Islet of Langerhans (tissue), 1 donor: ENCODE measurements around the gene ABCD4.
"Not testable (repeated sequence)": the region's sequence is repeated elsewhere in the genome, so short reads cannot be mapped to it uniquely, and the experiment has no call there.

Source experiments
- FAIRE-seq: peaks from one replicate; lab custom pipeline; 2011; peaks lifted over from hg19 to GRCh38; lab: Jason Lieb, UNC

Gene ABCD4

DNA sequence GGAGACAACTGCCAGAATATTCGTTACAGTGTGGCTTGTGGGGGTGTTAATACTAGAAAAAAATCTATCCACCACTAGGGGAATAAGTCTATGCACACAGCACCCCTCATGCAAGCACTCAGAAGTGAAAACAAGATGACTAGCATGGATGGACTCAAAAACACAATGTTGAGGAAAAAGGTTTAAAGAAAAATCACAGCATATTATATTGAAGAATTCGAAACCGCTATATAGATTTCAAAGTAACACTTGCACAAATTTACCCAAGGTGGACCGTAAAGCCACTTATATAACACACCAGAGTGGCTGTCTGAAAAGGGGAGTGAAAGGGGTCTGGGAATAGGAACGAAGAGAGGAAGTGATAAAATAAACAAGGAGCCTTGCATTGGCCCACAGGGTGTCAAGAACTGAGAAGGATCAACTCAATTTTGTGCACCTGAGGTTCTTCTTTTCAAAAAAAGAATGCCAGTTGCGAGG lies 544 bp downstream of the ABCD4 start:
- no peak for FAIRE-seq

DNA sequence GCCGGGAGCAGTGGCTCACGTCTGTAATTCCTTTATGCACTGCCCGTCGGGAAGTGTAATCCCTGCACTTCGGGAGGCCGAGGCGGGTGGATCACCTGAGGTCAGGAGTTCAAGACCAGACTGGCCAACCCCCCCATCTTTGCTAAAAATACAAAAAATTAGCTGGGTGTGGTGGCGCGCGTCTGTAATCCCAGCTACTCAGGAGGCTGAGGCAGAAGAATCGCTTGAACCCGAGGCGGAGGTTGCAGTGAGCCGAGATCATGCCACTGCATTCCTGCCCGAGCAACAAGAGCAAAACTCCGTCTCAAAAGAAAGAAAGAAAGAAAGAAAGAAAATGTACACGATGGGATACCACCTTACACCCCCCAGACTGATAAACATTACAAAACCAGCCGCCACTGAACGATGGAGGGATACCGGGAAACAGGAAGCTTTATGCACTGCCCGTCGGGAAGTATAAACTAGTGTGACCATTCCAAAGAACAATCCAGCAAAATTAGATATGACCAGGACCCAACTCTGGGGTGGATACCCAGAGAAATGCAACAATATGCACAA lies 1.1 kb downstream of the ABCD4 start:
- no peak for FAIRE-seq

DNA sequence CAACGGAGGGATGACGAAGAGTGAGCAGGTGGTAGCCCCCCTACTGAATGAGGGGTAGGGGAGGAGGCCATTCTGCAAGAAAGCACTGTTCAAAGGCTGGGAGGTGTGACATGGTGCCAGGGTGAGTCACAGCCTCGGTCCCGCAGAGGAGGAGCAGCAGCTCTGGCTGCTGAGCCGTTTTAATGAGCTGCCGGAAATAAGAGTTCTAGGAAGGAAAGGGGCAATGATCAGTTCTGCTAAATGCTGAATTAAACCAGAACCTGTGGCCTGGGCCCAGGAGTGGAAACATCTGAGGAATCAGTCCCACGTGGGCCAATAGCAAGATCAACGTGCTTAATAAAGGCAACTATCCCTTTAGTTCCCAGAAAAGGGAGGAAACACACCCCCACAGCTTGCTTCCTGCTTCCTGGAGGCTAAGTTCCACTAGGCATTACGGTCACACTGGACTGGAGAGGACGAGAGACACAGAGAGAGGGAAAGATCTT lies 3.6 kb downstream of the ABCD4 start:
- FAIRE-seq = no peak

DNA sequence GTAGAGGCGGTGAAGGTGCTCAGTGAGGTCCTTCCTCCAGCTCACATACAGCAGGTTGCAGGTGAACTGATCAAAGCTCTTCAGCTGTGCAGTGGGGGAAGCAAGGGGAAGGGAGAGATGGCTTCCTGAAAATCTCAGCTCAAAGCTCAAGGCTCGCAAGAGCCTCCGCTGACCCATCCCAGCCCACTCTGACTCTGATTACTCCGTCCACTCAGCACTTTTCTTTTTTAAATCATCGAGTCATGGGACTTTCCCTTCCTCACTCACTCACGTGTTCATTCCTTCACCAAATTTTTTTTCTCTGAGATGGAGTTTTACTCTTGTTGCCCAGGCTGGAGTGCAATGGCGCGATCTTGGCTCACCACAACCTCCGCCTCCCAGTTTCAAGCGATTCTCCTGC lies 4.7 kb downstream of the ABCD4 start:
- no peak for FAIRE-seq

DNA sequence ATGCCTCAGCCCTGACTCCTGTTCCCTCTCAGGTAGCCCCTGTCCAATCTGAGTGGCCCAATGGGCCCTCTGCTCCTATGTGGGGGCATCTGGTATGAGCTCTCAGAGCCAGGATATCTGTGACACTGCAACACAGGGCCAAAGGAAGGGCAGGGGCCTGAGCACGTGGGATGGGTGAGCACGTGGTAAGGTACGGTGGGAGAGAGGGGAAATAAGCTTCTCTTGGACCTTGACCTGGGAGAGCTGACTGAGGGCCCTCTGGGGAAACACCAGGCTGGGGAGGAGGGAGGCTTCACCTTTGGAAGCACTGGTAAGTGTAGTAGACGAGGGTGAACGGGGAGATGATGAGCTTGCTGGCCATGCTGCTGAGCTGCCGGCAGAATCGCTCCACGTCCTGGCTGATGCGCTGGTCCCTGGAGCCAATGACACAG lies 6.7 kb downstream of the ABCD4 start:
- FAIRE-seq = no peak

DNA sequence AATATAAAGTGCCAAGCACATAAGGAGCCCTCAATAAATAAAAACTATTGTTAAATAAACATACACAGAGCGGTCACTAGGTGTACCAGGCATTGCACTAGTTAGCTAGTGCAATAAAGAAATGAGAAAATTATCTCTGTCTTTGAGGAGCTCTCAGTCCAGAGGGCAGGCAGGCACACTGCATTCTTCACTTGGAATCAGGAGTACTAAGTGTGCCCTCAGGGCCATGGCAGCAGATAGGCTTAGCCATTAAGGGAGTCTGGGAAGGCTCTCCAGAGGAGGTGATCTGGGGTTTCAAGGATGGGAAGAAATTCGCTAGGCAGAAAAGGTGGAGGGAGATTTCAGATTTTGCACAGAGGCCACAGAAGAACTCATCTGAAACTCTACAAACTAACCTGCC lies 9.1 kb downstream of the ABCD4 start:
- no peak for FAIRE-seq

DNA sequence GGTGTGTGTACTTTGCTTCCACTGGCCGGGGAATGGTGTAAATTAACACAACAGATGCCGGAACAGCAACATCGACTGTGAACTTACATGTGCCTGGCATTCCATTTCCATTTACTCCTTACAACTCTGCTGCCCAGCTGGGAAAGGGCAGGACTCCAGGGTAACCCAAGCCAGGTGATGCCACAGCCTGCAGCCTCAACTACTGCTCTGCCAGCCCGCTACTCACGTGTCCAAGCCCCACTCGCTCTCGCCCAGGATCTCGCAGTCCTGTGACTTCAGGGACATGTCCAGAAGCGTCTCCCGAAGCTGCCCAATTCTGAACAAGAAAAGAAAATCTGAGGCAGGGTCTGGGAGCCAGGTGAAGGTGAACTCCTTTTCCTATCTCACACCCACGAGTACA lies 10.7 kb downstream of the ABCD4 start:
- no peak for FAIRE-seq

DNA sequence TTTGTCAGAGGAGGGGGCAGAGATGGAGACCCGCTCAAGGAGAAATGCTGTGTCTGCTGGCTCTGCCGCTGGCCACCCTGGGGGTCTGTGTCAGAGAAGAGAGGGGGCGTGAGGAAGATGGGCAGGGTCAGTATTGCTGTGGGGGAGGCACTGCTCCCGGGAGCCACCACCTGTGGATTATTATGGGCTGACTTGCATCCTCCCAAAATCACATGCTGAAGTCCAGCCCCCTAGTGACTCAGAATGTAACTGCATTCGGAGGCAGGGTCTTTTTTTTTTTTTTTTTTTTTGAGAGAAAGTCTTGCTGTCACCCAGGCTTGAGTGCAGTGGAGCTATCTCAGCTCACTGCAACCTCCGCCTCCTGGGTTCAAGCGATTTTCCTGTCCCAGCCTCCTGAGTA lies 12.3 kb downstream of the ABCD4 start:
- no peak for FAIRE-seq

DNA sequence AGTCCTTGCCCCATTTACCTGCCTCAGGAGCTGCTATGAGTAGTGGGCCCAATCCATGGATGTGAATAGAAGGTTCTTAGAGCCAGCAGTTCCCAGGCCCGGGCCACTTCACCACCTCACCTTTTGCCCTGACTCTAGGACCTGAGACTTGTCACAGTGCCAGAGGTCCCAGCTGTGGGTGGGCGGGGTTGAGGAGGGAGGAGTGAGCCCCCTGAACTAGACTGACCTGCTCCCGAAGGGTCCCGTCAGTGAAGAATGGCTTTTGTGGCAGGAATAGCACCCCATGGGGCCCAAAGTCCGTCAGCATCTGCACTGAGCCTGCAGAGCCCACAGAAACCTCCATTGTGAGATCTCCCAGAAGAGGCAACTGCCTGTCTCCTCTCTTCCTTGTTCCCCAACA lies 12.9 kb downstream of the ABCD4 start:
- FAIRE-seq = no peak

DNA sequence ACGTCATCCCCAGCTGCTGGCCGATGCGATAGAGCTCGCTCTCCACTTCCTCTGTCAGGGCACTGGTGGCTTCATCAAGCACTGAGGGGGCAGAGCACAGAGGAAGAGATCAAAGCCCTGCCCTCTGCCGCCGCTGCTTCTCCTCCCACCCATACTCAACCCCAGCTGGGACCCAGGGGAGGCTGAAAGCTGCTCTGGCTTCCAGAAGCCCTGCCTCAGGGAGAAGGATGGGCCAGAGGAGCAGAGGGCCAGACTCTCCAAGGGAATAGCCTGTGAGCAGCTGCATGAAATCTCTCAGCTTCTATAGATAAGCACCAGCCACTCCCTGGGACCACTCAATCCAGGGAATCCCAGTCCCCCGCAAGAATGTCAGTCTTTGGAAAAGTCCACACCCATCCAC lies 16.0 kb downstream of the ABCD4 start:
- FAIRE-seq = no peak

DNA sequence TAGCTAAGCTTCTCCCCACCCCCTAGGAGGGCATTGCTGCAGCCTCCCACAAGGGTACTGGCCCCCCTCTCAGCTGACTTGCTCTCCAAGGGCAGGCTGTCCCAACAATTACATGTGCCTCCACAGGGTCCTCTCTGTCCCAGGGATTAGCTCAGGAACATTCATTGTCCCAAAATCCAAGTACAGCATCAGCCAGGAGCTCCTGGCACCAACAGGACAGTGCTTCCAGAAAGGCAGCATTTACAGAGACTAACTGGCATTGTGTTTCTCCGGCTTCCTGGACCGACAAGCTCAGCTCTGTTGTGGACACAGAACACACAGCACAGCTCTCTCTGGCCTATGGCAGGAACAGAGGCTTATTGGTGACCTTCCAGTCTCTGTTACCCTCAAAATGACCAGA lies 21.7 kb downstream of the ABCD4 start:
- no peak for FAIRE-seq

DNA sequence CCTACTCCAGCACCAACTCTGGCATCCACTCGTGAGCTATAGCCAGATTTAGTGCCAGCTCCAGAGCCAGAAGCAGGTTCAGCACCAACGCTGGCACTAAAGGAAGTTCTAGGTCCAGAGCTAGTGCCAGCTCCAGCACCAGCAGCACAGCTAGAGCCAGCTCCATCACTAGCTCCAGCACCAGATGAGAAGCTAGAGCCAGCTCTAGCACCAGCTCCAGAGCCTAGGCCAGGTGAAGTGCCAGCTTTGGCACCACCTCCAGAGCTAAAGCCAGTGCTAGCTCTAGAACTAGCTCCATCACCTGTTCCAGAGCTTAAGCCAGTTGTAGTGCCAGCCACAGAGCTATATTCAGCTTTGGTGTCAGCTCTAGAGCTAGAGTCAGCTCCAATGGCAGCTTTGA lies 24.7 kb downstream of the ABCD4 start:
- no peak for FAIRE-seq

DNA sequence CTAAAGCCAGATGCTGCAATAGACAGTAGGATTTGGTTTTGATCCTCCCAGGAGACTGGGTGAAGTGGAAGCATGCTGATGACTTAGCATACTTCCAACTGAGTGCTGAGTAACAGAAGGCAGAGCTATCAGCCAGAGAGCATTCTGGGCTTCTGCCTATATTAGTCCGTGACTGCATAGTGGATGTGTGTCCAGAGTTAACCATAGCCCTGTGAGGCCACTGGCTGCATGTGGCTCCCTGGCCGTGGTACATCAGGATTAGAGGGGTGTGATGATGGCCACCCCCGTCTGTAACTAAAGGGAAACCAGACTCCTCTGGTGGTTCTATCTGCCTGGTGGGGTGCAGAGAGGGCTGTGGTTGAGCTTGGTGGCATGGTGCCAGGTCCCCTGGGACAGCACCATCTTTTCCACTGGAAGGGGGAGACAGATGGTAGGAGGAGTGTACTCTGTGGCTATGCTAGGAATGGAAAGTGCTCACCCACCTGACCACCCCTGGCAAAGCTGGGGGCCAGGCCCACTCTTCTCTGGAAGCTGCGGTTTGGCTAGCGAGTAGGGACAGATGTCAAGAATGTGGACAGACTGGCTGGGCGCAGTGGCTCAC lies 27.4 kb downstream of the ABCD4 start:
- no peak for FAIRE-seq

DNA sequence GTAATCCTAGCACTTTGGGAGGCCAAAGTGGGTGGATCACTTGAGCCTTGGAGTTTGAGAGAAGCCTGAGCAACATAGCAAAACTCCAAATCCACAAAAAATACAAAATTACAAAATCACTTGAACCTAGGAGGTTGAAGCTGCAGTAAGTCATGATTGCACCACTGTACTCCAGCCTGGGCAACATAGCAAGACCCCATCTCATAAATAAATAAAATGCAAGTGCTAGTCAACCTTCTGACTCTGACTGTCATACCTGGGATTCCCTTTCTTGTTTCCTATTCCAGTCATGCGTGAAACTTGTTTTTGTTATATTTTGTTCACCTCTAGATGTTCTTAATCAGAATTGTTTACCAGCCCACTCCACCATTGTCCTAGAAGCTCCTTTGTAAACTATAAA lies 31.4 kb downstream of the ABCD4 start:
- no peak for FAIRE-seq

DNA sequence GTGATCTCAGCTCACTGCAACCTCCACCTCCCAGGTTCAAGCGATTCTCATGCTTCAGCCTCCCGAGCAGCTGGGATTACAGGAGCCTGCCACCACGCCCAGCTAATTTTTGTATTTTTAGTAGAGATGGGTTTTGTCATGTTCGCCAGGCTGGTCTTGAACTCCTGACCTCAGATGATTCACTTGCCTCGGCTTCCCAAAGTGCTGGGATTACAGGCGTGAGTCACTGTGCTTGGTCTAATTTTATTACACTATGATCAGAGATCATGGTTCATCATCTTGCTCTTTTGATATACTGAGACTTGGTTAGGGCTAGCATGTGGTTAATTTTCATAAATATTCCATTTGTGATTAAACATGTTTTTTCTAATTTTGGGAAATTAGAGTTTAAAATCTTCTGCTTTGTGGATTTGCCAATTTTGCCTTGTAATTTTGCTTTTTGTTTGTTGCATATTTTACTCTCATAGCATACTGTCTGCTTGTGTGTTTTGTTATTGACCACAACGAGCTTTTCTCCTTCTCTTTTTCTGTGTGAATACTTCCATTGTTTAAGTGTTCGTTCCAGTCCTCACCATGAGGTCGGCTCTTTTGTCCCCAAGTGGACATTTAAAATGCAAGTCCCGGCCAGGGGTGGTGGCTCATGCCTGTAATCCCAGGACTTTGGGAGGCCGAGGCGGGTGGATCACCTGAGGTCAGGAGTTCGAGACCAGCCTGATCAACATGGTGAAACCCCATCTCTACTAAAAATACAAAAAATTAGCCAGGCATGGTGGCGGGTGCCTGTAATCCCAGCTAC lies 32.2 kb downstream of the ABCD4 start:
- FAIRE-seq = not testable (repeated sequence)

DNA sequence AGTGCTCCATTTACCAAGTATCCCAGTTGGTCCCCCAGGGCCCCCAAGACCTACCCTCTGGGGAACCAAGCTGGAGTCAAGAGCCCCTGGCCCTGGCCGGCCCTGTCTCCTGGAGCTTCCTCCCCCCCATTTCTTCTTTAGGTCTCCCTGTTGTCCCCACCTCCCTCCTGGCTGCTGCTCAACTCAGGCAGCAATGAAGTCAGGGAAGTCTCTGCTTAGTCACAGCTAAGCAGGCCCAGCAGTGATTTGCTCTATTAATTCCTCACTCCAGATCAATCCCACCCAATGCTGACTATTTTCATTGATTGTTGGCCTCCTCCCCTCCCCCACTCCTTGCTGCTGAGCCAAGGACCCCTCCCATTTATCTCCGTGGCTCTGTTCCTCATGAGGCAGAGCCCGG lies 35.1 kb downstream of the ABCD4 start:
- no peak for FAIRE-seq

DNA sequence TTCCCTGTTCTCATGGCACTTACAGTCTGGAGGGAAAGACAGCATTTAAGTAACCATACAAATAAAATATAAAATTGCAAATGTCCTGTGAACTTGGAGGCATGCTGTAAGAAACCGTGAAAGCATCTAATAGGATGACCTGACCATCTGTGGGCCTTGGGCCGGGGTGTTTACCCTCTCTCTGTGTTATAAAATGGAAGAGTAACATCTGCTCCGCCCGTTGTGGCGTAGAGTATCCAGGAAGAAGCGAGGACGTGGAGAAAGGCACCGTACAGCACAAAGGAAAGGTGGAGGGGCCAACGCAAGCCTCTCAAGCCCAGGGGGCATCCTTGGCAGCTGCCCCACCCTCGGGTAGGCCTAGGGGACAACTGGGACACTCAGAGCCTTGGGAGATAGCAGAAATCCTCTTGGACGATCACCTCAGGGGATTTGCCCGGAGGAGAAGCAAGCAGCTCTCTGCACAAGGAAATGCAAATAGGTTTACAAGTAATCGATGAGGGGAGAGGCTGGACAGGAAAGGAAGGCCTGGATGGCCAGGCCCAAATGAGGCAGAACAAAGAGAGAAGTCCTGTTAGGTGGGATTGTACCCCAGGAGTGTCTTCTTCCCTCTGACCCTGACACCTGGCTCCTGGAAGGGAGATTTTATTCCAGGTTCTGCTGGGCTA lies 37.3 kb downstream of the ABCD4 start:
- no peak for FAIRE-seq

DNA sequence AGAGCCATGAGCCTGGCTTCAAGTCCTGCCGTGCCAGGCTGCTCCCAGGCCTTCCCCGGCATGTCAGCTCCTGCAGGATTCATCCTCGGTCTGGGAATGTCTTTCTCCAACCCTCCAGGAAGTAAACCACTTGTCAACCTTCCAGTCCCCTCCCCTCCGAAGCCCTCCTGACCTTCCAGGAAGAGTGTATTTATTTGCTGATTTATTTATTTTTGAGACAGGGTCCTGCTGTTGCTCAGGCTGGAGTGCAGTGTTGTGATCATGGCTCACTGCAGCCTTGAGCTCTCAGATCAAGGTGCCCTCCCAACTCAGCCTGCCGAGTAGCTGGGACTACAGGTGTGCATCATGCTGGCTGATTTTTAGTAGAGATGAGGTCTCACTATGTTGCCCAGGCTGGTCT lies 38.8 kb downstream of the ABCD4 start:
- no peak for FAIRE-seq

DNA sequence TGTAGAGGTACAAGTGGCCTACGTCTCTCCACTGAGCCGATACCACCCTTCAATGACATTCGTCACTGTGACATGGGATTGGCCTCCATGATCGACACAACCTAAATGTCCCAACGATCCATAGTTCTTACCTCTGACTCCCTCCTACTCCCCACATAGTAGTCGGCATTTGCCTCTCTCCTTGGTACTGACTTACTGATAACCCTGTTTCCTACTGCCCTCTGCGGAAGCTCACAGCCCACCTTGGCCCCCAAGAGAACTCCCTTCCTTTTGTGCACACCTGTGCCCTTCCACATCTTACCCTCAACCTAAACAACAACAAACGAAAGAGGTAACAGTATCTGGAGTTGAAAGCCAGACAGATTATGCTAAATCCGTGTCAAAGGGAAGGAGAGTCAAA lies 39.6 kb downstream of the ABCD4 start:
- no peak for FAIRE-seq

DNA sequence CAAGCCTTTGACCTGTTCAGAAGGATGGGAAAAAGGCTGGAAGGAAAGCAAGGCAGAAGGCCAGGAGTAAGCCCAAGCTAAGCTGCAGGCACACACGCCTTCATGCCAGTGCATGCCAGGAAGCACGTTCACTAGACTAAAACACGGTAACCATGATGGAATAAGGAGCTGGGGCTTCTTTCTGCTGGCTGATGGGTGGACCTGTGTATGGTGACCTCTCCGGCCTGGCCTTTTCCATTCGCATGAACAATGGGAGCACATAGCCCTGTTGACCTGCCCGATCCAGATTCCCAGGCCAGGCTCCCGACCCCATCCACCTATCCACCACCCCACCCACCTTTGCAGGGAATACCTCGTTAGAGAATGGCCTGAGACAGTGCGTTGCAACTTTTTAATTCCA lies 40.7 kb downstream of the ABCD4 start:
- FAIRE-seq = no peak

DNA sequence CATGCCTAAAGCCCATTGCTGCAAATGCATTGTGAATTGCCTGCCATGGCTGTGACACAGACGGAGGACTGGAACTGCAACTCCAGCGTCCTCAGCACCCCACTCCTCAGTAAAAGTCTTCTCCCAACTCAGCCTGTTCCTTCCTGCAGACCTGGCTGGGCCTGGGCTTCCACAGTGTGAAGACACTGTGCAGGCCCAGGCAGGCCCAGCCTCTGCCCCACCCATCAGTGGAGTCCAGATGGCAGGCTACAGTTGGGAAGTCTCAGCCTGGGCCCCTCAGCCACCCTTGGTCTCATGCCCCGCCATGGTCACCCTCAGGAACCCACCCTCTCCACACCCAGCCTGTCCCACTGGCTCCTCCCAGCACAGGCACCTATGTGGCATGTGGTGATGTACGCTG lies 41.4 kb downstream of the ABCD4 start:
- FAIRE-seq = no peak

DNA sequence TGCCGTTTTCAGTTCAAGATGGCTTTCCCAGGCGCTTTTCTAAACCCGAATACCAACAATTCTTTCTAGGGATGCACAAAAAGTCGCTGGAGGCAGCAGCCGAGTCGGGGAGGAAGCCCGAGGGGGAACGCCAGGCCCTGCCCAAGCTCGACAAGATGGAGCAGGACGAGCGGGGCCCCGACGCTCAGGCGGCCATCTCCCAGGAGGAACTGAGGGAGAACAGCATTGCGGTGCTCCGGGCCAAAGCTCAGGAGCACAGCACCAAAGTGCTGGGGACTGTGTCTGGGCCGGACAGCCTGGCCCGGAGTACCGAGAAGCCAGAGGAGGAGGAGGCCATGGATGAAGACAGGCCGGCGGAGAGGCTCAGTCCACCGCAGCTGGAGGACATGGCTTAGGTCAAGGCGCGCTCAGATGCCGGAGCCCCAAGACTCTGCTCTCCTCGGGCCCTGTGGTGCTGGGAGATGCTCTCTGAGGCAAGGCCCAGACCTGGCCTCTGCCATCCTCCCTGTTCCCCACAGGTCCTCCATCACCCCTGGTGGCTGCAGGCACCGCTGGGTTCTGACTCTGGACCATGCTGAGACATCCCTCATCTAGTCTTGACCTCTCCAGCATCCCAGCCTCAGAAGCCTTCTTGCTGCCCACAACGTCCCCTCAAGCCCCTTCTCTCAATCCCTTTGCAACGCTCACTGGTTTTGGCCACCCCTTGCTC lies 42.1 kb downstream of the ABCD4 start:
- FAIRE-seq = no peak
